HL-60 (cell line): Measurements from ENCODE around the gene HDAC9.

Experiments
- POLR2AphosphoS5 ChIP-seq: IDR thresholded peaks from 2 replicates; pipeline ENCODE4 v1.6.1; 2012; ENCODE audit warnings: low read depth
- TF ChIP-seq, protein P1 (sequence below): IDR thresholded peaks from one replicate; pipeline ENCODE4 v1.5.1; 2011; ENCODE audit warnings: low read length, control low read depth, inconsistent platforms; ENCODE audit not compliant: insufficient read depth

DNA sequence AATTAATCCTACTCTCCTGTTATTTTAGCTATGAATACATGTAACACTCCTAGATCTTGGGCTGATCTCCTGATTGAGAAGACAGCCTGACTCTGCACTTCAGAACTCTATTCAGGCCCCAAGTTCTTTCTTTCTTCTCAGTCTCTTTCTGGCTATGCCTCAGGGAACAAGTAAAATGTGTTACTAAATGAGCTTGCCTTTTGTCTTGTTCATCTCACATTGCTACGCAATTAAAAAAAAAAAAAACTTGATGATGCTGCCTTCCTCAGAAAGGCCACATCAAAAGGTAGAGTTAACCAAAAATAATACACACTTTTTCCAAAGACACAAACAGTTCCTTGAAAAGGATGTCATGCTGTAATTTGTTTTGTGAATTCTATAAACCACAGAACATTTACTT lies 363.8 kb downstream of the HDAC9 start:
- TF ChIP-seq, protein P1, sequence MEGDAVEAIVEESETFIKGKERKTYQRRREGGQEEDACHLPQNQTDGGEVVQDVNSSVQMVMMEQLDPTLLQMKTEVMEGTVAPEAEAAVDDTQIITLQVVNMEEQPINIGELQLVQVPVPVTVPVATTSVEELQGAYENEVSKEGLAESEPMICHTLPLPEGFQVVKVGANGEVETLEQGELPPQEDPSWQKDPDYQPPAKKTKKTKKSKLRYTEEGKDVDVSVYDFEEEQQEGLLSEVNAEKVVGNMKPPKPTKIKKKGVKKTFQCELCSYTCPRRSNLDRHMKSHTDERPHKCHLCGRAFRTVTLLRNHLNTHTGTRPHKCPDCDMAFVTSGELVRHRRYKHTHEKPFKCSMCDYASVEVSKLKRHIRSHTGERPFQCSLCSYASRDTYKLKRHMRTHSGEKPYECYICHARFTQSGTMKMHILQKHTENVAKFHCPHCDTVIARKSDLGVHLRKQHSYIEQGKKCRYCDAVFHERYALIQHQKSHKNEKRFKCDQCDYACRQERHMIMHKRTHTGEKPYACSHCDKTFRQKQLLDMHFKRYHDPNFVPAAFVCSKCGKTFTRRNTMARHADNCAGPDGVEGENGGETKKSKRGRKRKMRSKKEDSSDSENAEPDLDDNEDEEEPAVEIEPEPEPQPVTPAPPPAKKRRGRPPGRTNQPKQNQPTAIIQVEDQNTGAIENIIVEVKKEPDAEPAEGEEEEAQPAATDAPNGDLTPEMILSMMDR, result no peak
- no peak for TF ChIP-seq POLR2AphosphoS5
